Measurements from ENCODE around the gene TTC8. TPM values are rescaled to one million over a fixed set of nuclear protein-coding genes. Genes with fewer than 3 reads are reported as not detected.
"Not testable (repeated sequence)": the region's sequence is repeated elsewhere in the genome, so short reads cannot be mapped to it uniquely, and the experiment has no call there.

Gene TTC8
- total RNA-seq, 4 donors from 2014 or later, result 5.1 to 22.3 (median 13.8) TPM

- Histone ChIP-seq H3K27me3 (no peaks in the 10 kb centered on the region), H3K27ac (no peak overlapping the region), H3K9me3 (no peaks in the 10 kb centered on the region), H3K36me3 (no peaks in the 10 kb centered on the region), H3K4me1 (no peaks in the 10 kb centered on the region), H3K4me3 (no peak overlapping the region)
- no peak for TF ChIP-seq POLR2A (IDR thresholded peaks at IDR 0.05)
- no peak for TF ChIP-seq CTCF (IDR thresholded peaks at IDR 0.05)
- DNase-seq, result no peak
Measured at GRCh38 chr14:88844980-88845491, 20.6 kb downstream of the TTC8 start.

GRCh38 chr14:88848571-88848970 is 24.1 kb downstream of the TTC8 start:
- Histone ChIP-seq H3K27me3 (no peaks in the 10 kb centered on the region), H3K4me3 (no peak overlapping the region), H3K36me3 (no peaks in the 10 kb centered on the region), H3K4me1 (no peaks in the 10 kb centered on the region), H3K9me3 (no peaks in the 10 kb centered on the region), H3K27ac (no peak overlapping the region)
- no peak for DNase-seq
- TF ChIP-seq POLR2A (IDR thresholded peaks at IDR 0.05), result no peak
- TF ChIP-seq CTCF (IDR thresholded peaks at IDR 0.05), result no peak

DNA sequence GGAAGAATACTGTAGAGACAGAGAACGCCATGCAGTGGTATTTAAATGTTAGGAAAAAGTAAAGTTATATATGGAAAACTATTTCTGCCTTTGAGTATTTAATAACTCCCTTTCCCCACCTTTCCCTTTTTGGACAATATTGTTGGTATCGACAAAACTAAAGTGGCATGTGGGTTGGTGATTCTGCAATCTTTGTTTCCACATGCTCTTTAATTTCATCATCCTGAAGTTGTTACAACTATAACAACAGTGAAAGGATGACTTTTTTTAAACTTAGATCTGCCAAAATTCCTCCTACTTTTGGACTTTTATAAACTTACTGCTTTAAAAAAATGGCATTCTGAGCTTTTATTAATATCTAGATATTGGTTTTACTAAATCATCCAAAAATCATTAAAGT is 25.3 kb downstream of the TTC8 start:
- TF ChIP-seq POLR2A (IDR thresholded peaks at IDR 0.05), result no peak
- Histone ChIP-seq H3K36me3 (no peaks in the 10 kb centered on the region), H3K4me3 (no peak overlapping the region), H3K27me3 (no peaks in the 10 kb centered on the region), H3K4me1 (no peaks in the 10 kb centered on the region), H3K27ac (no peak overlapping the region), H3K9me3 (no peaks in the 10 kb centered on the region)
- DNase-seq, result no peak

DNA sequence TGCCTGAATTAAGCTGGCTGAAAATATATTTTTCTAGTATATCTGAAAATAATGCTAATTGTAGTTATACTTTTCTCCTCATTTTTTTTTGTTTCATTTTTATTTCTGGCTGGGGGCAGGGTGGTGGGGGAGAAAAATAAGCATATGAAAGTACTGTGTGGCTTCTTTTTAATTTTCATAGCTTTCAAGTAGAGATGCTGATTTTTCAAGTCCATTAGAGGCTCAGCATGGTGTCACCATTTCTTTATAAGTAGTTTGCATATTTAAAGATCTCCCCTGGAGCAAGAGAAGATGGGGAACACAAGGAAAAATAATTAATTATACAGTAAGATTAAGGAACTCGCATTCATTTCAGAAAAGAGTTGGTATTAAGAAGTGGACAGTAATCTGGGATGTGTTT is 27.1 kb downstream of the TTC8 start:
- no peak for TF ChIP-seq POLR2A (IDR thresholded peaks at IDR 0.05)
- no peak overlapping the region for H3K27ac ChIP-seq
- no peaks in the 10 kb centered on the region for H3K9me3 ChIP-seq
- H3K4me3 ChIP-seq, result no peak overlapping the region
- H3K27me3 ChIP-seq, result no peaks in the 10 kb centered on the region
- H3K4me1 ChIP-seq, result no peaks in the 10 kb centered on the region
- no peak for DNase-seq
- H3K36me3 ChIP-seq, result no peaks in the 10 kb centered on the region

DNA sequence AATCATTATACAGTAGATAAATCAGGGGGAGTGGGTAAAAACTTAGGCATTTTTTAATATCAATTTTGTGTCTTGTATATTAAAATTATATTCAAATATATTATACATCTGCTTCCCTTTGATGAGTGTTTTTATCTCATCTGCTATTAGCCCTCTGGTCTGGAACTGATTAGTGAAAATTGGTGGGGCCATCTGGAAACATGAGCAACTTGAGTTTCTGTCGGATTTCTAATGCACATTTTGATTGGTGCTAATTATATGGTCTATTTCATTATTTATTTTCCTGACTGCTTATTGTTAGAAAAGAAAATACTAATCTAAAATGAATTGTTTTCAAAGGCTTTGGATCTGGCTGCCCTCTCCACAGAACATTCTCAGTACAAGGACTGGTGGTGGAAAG is 28.2 kb downstream of the TTC8 start:
- DNase-seq, result no peak
- Histone ChIP-seq H3K27me3 (no peaks in the 10 kb centered on the region), H3K36me3 (no peaks in the 10 kb centered on the region), H3K9me3 (no peaks in the 10 kb centered on the region), H3K27ac (no peak overlapping the region), H3K4me1 (no peaks in the 10 kb centered on the region), H3K4me3 (no peak overlapping the region)
- TF ChIP-seq CTCF (IDR thresholded peaks at IDR 0.05) (no peak), POLR2A (IDR thresholded peaks at IDR 0.05) (no peak)

- no peak for DNase-seq
- H3K4me3 ChIP-seq, result no peak overlapping the region
- H3K27me3 ChIP-seq, result no peaks in the 10 kb centered on the region
- H3K27ac ChIP-seq, result no peak overlapping the region
- TF ChIP-seq POLR2A (IDR thresholded peaks at IDR 0.05) (no peak), CTCF (IDR thresholded peaks at IDR 0.05) (no peak)
- no peaks in the 10 kb centered on the region for H3K36me3 ChIP-seq
- H3K4me1 ChIP-seq, result no peaks in the 10 kb centered on the region
- H3K9me3 ChIP-seq, result no peaks in the 10 kb centered on the region
Measured at GRCh38 chr14:88853129-88853528, 28.7 kb downstream of the TTC8 start.

DNA sequence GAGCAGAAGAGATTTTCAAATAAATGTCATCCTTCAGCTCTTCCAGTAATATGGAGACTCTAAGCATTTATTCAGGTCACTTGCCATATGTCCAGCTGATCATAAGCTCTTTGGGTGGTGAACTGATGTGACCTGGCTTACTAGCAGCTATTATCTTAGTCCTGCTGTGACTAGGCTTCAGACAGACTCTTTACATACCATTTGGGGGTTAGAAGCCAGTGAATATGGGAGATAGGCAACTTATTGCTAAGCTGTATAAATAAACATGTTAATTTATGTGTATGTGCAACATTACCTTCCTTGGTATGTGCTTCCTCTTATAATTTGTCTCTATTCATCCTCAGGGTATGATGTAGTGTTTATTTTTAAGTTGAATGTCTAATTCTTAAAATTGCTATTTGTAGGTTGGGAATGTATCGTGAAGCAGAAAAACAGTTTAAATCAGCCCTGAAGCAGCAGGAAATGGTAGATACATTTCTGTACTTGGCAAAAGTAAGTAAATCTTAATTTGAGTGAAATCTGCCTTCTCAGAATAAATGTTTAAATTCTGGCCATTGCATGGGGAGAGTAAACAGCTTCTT is 32.4 kb downstream of the TTC8 start:
- no peaks in the 10 kb centered on the region for H3K9me3 ChIP-seq
- no peaks in the 10 kb centered on the region for H3K4me1 ChIP-seq
- no peak overlapping the region for H3K4me3 ChIP-seq
- TF ChIP-seq POLR2A (IDR thresholded peaks at IDR 0.05), result no peak
- no peak for TF ChIP-seq CTCF (IDR thresholded peaks at IDR 0.05)
- no peak for DNase-seq
- no peaks in the 10 kb centered on the region for H3K36me3 ChIP-seq
- no peak overlapping the region for H3K27ac ChIP-seq
- no peaks in the 10 kb centered on the region for H3K27me3 ChIP-seq

GRCh38 chr14:88857861-88858260 is 33.4 kb downstream of the TTC8 start:
- not testable (repeated sequence) for H3K9me3 ChIP-seq, H3K36me3 ChIP-seq, DNase-seq

DNA sequence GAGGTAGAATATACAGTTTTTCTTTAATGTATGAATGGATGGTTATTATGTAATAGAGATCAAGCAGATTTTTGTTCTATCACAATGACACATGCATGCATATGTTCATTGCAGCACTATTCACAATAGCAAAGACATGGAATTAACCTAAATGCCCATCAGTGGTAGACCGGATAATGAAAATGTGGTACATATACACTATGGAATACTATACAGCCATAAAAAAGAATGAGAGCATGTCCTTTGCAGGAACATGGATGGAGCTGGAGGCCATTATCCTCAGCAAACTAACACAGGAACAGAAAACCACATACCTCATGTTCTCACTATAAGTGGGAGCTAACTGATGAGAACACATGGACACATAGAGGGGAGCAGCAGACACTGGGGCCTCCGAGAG is 34.7 kb downstream of the TTC8 start:
- not testable (repeated sequence) for H3K27me3 ChIP-seq, H3K9me3 ChIP-seq, H3K36me3 ChIP-seq, H3K4me3 ChIP-seq, H3K27ac ChIP-seq, H3K4me1 ChIP-seq, DNase-seq

More at GRCh38 chr14:88857861-88858260, 33.4 kb downstream of the TTC8 start:
- not testable (repeated sequence) for H3K4me3 ChIP-seq, H3K27me3 ChIP-seq, H3K27ac ChIP-seq, H3K4me1 ChIP-seq

All from Peyer's patch (tissue), 4 donors.